ENCODE measurements around the gene TBC1D12.

TBC1D12 gene

GRCh38 chr10:94409021-94409657, 6.8 kb downstream of the TBC1D12 start:
- DNase-seq = no peak

GRCh38 chr10:94411304-94411703, 9.0 kb downstream of the TBC1D12 start:
- no peak for DNase-seq

- no peak for DNase-seq
Measured at GRCh38 chr10:94412449-94412848, 10.1 kb downstream of the TBC1D12 start.

GRCh38 chr10:94413361-94413760, 11.0 kb downstream of the TBC1D12 start:
- DNase-seq = no peak

GRCh38 chr10:94416896-94417295, 14.6 kb downstream of the TBC1D12 start:
- no peak for DNase-seq

- no peak for DNase-seq
Measured at GRCh38 chr10:94417321-94417720, 15.0 kb downstream of the TBC1D12 start.

GRCh38 chr10:94420516-94420915, 18.2 kb downstream of the TBC1D12 start:
- DNase-seq = no peak

- DNase-seq = no peak
Measured at GRCh38 chr10:94420998-94421528, 18.7 kb downstream of the TBC1D12 start.

- DNase-seq = no peak
Measured at GRCh38 chr10:94423627-94424026, 21.3 kb downstream of the TBC1D12 start.

GRCh38 chr10:94424714-94425337, 22.5 kb downstream of the TBC1D12 start:
- DNase-seq = no peak

- no peak for DNase-seq
Measured at GRCh38 chr10:94425942-94426341, 23.6 kb downstream of the TBC1D12 start.

- no peak for DNase-seq
Measured at GRCh38 chr10:94427166-94427565, 24.8 kb downstream of the TBC1D12 start.

GRCh38 chr10:94428766-94429707, 26.7 kb downstream of the TBC1D12 start:
- DNase-seq = no peak

GRCh38 chr10:94430701-94431100, 28.4 kb downstream of the TBC1D12 start:
- no peak for DNase-seq

- DNase-seq = no peak
Measured at GRCh38 chr10:94432443-94432842, 30.1 kb downstream of the TBC1D12 start.

GRCh38 chr10:94439275-94439861, 37.0 kb downstream of the TBC1D12 start:
- DNase-seq = no peak

- no peak for DNase-seq
Measured at GRCh38 chr10:94440096-94440495, 37.8 kb downstream of the TBC1D12 start.

- no peak for DNase-seq
Measured at GRCh38 chr10:94443047-94443446, 40.7 kb downstream of the TBC1D12 start.

- DNase-seq = no peak
Measured at GRCh38 chr10:94443549-94443948, 41.2 kb downstream of the TBC1D12 start.

- DNase-seq = no peak
Measured at GRCh38 chr10:94450782-94451181, 48.4 kb downstream of the TBC1D12 start.

GRCh38 chr10:94451883-94452519, 49.7 kb downstream of the TBC1D12 start:
- no peak for DNase-seq

GRCh38 chr10:94456942-94457341, 54.6 kb downstream of the TBC1D12 start:
- DNase-seq = no peak

GRCh38 chr10:94459385-94459784, 57.0 kb downstream of the TBC1D12 start:
- DNase-seq = no peak

Measured in activated gamma-delta T cell treated with Interleukin-2 at 50 U/mL for 16 hours (primary cell).